Fibroblast of the conjunctiva (primary cell): Measurements from ENCODE around the gene INHBB.

Experiments
- DNase-seq: peaks from one replicate; pipeline ENCODE4 v3.0.0-alpha.2; 2010; ENCODE audit warnings: low read depth

Gene INHBB

DNA sequence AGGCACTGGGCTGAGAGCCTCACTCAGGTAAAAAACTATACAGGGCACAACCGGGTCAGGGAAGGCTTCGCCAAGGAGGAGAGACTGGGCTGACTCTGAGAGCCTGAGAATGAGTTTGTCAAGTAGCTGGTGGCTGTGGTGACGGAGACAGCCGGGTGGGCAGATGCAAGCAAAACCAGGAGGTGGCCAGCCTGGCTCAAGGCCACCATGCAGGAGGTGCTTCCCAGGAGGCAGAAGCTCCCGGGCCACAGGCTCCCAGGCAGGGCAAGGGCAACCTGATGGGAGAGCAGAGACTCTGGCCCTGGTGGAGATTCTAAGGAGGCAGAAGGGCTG, 2.9 kb upstream of the INHBB start:
- no peak for DNase-seq

DNA sequence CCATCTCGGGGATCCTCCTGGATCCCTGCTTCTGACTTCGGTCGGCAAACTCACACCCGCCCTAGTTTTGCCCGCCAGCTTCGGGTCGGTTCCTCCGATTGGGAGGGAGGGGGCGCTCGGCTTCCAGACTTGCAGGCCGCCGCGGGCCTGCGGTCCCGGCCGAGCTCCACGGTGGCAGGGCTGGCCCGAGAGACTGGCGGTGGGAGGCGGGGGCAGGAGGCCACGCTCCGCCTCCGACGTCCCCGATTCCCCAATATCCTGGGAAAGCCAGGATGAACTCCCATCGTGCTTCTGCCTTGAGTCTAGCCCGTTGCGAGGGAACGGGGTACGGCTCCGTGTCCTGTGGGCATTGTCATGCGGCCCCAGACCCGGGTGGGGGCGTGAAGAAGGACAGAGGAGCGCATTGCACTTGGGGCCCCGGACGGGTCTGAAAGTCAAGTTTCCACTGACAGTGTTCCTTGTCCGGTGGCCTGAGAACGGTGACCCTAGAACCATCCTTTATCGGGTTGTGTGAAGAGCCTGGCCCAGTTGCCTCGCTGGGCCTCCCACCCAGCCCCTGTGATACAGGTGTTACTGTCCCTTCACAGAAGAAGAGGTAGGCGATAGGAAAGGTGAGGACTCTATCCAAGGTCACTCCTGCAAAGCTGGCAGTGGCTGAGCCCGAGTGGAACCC, 2.4 kb upstream of the INHBB start:
- peak; percentile 62 for DNase-seq

DNA sequence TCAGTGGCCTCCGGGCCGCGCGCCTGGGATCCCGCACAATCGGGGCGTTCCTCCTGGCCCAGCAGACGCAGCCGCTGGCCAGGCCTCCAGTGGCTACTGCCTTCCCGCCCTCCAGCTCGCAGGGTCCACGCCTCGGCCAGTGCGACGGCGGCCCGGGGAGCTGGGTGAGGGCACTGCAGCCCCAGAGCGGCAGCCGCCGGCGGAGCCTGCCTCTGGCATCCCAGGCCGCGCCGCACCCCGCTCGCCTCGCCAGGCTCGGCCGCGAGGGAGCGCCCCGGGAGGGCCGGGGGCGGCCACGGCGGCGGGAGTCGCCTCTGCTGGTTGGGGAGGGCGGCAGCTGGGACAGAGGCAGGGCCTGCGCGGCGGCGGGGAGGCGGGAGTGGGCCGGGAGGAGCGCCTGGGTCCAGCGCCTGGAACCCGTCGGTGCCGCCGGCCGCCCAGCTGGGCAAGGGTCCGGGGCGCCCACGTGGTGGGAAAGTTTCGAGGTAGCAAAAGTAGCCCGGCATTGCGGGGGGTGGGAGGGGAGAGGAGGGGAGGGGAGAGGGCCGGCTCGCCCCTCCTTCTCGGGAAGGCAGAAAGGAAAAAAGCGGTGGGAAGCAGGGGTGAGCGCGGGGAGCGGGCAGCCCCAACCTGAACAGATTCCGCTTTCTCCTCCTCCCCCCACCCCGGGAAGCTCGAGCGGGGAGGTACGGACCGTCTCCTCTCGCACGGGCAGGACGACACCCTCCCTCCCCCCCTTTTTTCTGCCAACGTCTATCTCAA, 1.5 kb upstream of the INHBB start:
- no peak for DNase-seq

DNA sequence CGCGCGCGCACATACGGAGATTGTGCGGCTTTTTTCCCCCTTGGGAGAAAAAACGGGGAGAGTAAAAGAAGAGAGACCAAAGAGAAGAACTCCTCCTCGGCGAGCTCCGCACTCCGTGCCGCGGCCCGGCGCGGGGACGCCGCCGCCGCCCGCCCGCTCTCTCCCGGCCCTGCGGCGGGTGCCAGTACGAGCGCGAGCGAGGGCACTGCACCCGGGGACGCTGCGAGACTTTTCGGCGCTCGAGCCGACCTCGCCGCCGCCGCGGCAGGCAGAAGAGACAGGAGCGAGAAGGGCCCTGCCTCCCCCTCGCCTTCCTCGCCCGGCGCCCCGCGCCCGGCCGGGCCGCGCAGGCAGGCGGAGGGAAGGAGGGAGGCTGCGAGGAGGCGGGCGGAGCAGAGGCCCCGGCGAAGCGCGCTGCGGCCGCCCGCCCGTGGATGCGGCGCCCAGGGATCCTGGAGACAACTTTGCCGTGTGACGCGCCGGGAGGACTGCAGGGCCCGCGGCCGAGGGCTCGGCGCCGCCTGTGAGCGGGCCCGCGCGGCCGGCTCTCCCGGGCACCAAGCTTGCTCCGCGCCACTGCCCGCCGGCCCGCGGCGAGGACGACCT, 857 bp upstream of the INHBB start:
- DNase-seq = no peak

DNA sequence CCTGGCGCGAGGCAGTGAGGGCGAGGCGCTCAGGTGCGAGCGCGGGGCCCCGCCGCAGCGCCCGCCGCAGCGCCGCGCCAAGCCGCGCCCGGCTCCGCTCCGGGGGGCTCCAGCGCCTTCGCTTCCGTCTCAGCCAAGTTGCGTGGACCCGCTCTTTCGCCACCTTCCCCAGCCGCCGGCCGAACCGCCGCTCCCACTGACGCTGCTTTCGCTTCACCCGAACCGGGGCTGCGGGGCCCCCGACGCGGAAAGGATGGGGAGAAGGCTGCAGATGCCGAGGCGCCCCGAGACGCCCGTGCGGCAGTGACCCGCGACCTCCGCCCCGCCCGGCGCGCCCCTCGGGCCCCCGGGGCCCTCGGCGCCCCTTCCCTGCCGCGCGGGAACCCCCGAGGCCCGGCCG, 328 bp upstream of the INHBB start:
- no peak for DNase-seq

- DNase-seq = no peak
Observed at GRCh38 chr2:120346667-120347358, 877 bp downstream of the INHBB start.

- no peak for DNase-seq
Observed at GRCh38 chr2:120347396-120348060, 1.6 kb downstream of the INHBB start.

- no peak for DNase-seq
Observed at GRCh38 chr2:120348134-120348736, 2.3 kb downstream of the INHBB start.

DNA sequence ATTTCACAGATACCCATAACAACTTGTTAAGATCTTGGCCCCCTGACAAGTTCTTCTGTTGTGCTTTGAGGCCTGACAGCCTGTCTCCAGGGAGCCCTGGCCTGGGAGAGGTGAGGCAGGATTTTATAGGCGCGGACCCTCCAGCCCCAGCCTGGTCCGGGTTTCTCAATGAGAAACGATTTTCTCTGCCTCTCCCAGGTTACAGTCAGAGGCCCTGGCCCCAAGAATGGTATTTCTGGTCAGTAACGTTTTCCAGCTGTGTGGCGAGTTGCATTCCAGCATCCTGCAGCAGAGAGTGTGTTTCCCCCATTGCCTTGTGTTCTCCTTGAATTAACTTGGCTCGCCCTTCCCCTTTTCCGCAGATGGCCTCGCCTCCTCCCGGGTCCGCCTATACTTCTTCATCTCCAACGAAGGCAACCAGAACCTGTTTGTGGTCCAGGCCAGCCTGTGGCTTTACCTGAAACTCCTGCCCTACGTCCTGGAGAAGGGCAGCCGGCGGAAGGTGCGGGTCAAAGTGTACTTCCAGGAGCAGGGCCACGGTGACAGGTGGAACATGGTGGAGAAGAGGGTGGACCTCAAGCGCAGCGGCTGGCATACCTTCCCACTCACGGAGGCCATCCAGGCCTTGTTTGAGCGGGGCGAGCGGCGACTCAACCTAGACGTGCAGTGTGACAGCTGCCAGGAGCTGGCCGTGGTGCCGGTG, 3.0 kb downstream of the INHBB start:
- DNase-seq = no peak

DNA sequence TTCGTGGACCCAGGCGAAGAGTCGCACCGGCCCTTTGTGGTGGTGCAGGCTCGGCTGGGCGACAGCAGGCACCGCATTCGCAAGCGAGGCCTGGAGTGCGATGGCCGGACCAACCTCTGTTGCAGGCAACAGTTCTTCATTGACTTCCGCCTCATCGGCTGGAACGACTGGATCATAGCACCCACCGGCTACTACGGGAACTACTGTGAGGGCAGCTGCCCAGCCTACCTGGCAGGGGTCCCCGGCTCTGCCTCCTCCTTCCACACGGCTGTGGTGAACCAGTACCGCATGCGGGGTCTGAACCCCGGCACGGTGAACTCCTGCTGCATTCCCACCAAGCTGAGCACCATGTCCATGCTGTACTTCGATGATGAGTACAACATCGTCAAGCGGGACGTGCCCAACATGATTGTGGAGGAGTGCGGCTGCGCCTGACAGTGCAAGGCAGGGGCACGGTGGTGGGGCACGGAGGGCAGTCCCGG, 3.5 kb downstream of the INHBB start:
- no peak for DNase-seq

DNA sequence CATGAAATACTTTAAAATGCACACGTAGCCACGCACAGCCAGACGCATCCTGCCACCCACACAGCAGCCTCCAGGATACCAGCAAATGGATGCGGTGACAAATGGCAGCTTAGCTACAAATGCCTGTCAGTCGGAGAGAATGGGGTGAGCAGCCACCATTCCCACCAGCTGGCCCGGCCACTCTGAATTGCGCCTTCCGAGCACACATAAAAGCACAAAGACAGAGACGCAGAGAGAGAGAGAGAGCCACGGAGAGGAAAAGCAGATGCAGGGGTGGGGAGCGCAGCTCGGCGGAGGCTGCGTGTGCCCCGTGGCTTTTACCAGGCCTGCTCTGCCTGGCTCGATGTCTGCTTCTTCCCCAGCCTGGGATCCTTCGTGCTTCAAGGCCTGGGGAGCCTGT, 4.1 kb downstream of the INHBB start:
- DNase-seq = no peak

GRCh38 chr2:120350801-120351320, 4.9 kb downstream of the INHBB start:
- no peak for DNase-seq

- no peak for DNase-seq
Observed at GRCh38 chr2:120352696-120353590, 7.0 kb downstream of the INHBB start.

DNA sequence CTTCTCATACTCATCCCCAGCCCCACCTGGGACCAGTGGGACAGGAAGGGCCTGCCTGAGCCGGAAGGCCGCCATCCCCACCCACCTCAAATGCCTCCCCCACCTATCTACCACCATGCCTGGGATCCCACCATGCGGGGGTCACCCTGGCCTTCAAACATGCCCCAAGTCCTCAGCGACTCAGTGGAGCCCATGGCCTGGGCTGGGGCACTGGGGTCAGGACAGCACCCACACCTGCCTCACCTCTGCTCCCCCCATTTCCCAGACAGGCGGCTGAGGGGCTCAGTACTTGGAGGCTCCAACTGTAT, 7.6 kb downstream of the INHBB start:
- no peak for DNase-seq

- DNase-seq = no peak
Observed at GRCh38 chr2:120353931-120354330, 8.0 kb downstream of the INHBB start.

- DNase-seq = no peak
Observed at GRCh38 chr2:120354467-120354866, 8.5 kb downstream of the INHBB start.

DNA sequence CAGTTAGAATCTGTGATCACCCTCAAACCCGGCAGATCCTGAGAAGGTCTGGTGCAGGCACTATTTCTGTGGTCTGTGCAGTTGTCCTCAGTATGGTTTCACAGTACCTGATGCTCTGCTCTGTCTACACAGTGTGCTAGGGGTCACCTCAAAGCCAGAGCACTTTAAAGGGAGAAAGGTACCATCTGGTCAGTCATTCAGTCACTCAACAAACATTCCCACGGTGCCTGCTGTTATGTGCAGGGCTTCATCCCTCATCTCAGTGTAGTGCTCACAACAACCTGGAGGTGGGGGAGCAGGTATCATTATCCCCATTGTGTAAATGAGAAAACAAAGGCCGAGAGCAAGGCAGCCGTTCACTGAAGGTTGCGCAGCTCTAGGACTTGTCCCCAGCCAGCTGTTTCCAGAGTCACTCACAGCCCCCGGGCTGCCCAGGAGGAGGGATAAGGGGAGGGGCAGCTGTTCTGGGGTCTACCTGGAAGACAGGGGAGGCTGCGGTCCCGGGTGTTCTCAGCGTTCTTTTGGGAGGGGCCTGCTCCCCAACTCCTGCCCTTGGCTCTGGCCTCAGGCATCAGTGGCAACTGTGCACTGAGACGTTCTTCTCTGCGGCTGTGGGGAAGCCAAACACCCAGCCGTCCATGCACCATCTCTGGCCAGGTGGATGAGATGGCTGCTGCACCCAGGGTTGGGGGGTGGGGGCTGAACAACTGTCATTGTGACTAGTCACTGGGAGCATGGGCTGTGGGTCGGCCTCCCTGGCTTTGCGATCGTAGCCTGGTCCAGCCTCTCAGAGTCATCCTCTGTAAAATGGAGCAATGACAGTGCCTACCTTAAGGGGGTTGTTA, 9.2 kb downstream of the INHBB start:
- no peak for DNase-seq

DNA sequence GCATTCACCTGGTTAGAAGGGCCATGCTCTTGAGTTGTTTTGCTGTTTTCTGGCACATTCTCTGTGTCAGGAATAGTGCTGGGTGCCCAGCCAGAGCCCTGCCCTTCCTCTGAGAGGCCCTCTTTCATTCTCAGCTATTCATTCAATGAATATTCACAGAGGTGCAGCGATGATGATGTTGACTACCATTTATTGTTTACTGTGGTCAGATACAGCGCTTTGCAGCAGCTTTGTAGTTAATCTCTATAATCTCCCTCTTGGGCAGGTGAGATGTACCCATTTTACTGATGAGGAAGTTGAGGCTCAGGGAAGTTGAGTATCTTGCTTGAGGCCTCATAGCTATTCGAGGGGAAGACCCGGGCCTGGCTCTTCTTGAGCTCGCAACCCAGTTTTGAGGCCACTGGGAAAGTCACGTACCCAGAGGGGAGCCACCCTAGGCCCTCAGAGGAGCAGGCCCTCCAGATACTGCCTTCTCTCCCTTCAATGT, 9.9 kb downstream of the INHBB start:
- no peak for DNase-seq

DNA sequence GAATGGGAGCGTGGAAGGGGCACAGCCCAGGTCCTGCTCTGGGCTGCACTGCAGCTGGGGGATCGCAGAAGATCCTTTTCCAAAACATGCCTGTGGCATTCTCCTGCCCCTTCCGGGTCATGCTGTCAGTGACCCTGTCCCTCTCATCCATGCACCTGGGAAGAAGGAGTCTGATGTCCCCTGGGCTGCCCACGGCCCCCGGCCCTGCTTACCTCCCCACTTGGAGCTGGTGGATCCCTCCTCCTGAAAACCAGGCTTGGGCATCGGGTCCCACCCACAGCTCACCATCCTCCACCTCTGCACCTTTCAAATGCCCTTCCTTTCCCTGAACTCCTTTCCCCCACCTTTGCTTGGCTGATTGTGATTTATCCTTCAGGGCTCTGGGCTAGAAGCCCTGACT, 11.8 kb downstream of the INHBB start:
- DNase-seq = no peak
